Measurements from ENCODE around the gene FJX1.

Gene FJX1

GRCh38 chr11:35608502-35608901 is 9.8 kb upstream of the FJX1 start:
- DNase-seq: no peak

- DNase-seq: no peak
Observed at GRCh38 chr11:35609656-35610055, 8.6 kb upstream of the FJX1 start.

- DNase-seq: no peak
Observed at GRCh38 chr11:35610631-35611030, 7.6 kb upstream of the FJX1 start.

GRCh38 chr11:35611741-35612140 is 6.5 kb upstream of the FJX1 start:
- DNase-seq: no peak

GRCh38 chr11:35614939-35615569 is 3.2 kb upstream of the FJX1 start:
- no peak for DNase-seq

- DNase-seq: no peak
Observed at GRCh38 chr11:35615921-35616900, 2.0 kb upstream of the FJX1 start.

- no peak for DNase-seq
Observed at GRCh38 chr11:35617316-35617686, 959 bp upstream of the FJX1 start.

- DNase-seq: no peak
Observed at GRCh38 chr11:35618497-35619115, 346 bp downstream of the FJX1 start.

GRCh38 chr11:35619116-35619854 is 1.0 kb downstream of the FJX1 start:
- DNase-seq: no peak

- no peak for DNase-seq
Observed at GRCh38 chr11:35619855-35620640, 1.8 kb downstream of the FJX1 start.

- no peak for DNase-seq
Observed at GRCh38 chr11:35620795-35621194, 2.5 kb downstream of the FJX1 start.

- DNase-seq: no peak
Observed at GRCh38 chr11:35621620-35622019, 3.4 kb downstream of the FJX1 start.

GRCh38 chr11:35622070-35622469 is 3.8 kb downstream of the FJX1 start:
- DNase-seq: no peak

GRCh38 chr11:35623621-35624168 is 5.4 kb downstream of the FJX1 start:
- no peak for DNase-seq

GRCh38 chr11:35624316-35624715 is 6.1 kb downstream of the FJX1 start:
- no peak for DNase-seq

- DNase-seq: no peak
Observed at GRCh38 chr11:35624781-35625180, 6.5 kb downstream of the FJX1 start.

GRCh38 chr11:35626501-35626900 is 8.2 kb downstream of the FJX1 start:
- DNase-seq: no peak

GRCh38 chr11:35629511-35629910 is 11.3 kb downstream of the FJX1 start:
- no peak for DNase-seq

- DNase-seq: no peak
Observed at GRCh38 chr11:35629914-35630313, 11.7 kb downstream of the FJX1 start.

GRCh38 chr11:35631891-35632290 is 13.6 kb downstream of the FJX1 start:
- DNase-seq: no peak

GRCh38 chr11:35632301-35632700 is 14.0 kb downstream of the FJX1 start:
- DNase-seq: no peak

GRCh38 chr11:35633827-35634423 is 15.7 kb downstream of the FJX1 start:
- no peak for DNase-seq

Measured in DMS79 (cell line).